ENCODE data around the gene ABTB2. TPM values are rescaled to one million over a fixed set of nuclear protein-coding genes. Genes with fewer than 3 reads are reported as not detected.
A peak's percentile ranks its signal among the peaks of the same experiment; 100 is the strongest.
"Not testable (repeated sequence)": the region's sequence is repeated elsewhere in the genome, so short reads cannot be mapped to it uniquely, and the experiment has no call there.

ABTB2 gene
- total RNA-seq, 1 experiment from 2014 or later = 0.53 TPM

- H3K36me3 ChIP-seq; H3K27me3 ChIP-seq (replicated peaks); H3K9me3 ChIP-seq (replicated peaks); DNase-seq (ENCODE audit: low read depth in 1 of 2, low spot score in 2 of 2); H3K4me3 ChIP-seq; H3K27ac ChIP-seq: not testable (repeated sequence)
- H3K4me1 ChIP-seq (replicated peaks) = peaks cover 42% of the 10 kb centered on the region
Observed at GRCh38 chr11:34246511-34246910, 111.3 kb downstream of the ABTB2 start.

- Histone ChIP-seq H3K27me3 (replicated peaks) (no peaks in the 10 kb centered on the region), H3K9me3 (replicated peaks) (peaks cover 3% of the 10 kb centered on the region; the same call in 1 of the 2 replicates), H3K36me3 (no peaks in the 10 kb centered on the region), H3K27ac (no peak overlapping the region), H3K4me3 (no peak overlapping the region), H3K4me1 (replicated peaks) (peaks cover 30% of the 10 kb centered on the region)
- no peak for DNase-seq (ENCODE audit: low read depth in 1 of 2, low spot score in 2 of 2)
Observed at GRCh38 chr11:34245041-34245440, 112.8 kb downstream of the ABTB2 start.

- H3K27ac ChIP-seq = peak overlapping the region; percentile 33
- peak; percentile 71 to 83 for DNase-seq (ENCODE audit: low read depth in 1 of 2, low spot score in 2 of 2)
- no peak overlapping the region for H3K4me3 ChIP-seq
- H3K27me3 ChIP-seq (replicated peaks) = no peaks in the 10 kb centered on the region
- H3K36me3 ChIP-seq = no peaks in the 10 kb centered on the region
- H3K9me3 ChIP-seq (replicated peaks) = peaks cover 3% of the 10 kb centered on the region; the same call in 1 of the 2 replicates
- H3K4me1 ChIP-seq (replicated peaks) = peaks cover 30% of the 10 kb centered on the region
Observed at GRCh38 chr11:34243600-34244464, 114.0 kb downstream of the ABTB2 start.

GRCh38 chr11:34242037-34242625, 115.7 kb downstream of the ABTB2 start:
- Histone ChIP-seq H3K27ac (no peak overlapping the region), H3K9me3 (replicated peaks) (peaks cover 3% of the 10 kb centered on the region; the same call in 1 of the 2 replicates), H3K36me3 (no peaks in the 10 kb centered on the region), H3K27me3 (replicated peaks) (no peaks in the 10 kb centered on the region), H3K4me1 (replicated peaks) (peaks cover 30% of the 10 kb centered on the region), H3K4me3 (no peak overlapping the region)
- peak in 1 of 2 experiments; percentile 51 for DNase-seq (ENCODE audit: low read depth in 1 of 2, low spot score in 2 of 2)

- H3K36me3 ChIP-seq = no peaks in the 10 kb centered on the region
Observed at GRCh38 chr11:34240150-34240494, 117.7 kb downstream of the ABTB2 start.

GRCh38 chr11:34239465-34240149, 118.2 kb downstream of the ABTB2 start:
- H3K4me3 ChIP-seq = no peak overlapping the region
- no peak for DNase-seq (ENCODE audit: low read depth in 1 of 2, low spot score in 2 of 2)
- no peaks in the 10 kb centered on the region for H3K27me3 ChIP-seq (replicated peaks)
- peaks cover 29% of the 10 kb centered on the region for H3K4me1 ChIP-seq (replicated peaks)
- H3K36me3 ChIP-seq = no peaks in the 10 kb centered on the region
- H3K9me3 ChIP-seq (replicated peaks) = peaks cover 3% of the 10 kb centered on the region; the same call in 1 of the 2 replicates
- H3K27ac ChIP-seq = no peak overlapping the region

More at GRCh38 chr11:34240150-34240494, 117.7 kb downstream of the ABTB2 start:
- H3K4me1 ChIP-seq (replicated peaks) = peaks cover 30% of the 10 kb centered on the region
- H3K27ac ChIP-seq = no peak overlapping the region
- no peak for DNase-seq (ENCODE audit: low read depth in 1 of 2, low spot score in 2 of 2)
- peaks cover 3% of the 10 kb centered on the region; the same call in 1 of the 2 replicates for H3K9me3 ChIP-seq (replicated peaks)
- H3K27me3 ChIP-seq (replicated peaks) = no peaks in the 10 kb centered on the region
- no peak overlapping the region for H3K4me3 ChIP-seq

GRCh38 chr11:34238966-34239365, 118.8 kb downstream of the ABTB2 start:
- Histone ChIP-seq H3K36me3 (no peaks in the 10 kb centered on the region), H3K4me1 (replicated peaks) (peaks cover 29% of the 10 kb centered on the region), H3K9me3 (replicated peaks) (peaks cover 3% of the 10 kb centered on the region; the same call in 1 of the 2 replicates), H3K27ac (no peak overlapping the region), H3K4me3 (no peak overlapping the region), H3K27me3 (replicated peaks) (no peaks in the 10 kb centered on the region)
- DNase-seq (ENCODE audit: low read depth in 1 of 2, low spot score in 2 of 2) = no peak

GRCh38 chr11:34238533-34238932, 119.3 kb downstream of the ABTB2 start:
- peaks cover 3% of the 10 kb centered on the region; the same call in 1 of the 2 replicates for H3K9me3 ChIP-seq (replicated peaks)
- H3K27me3 ChIP-seq (replicated peaks) = no peaks in the 10 kb centered on the region
- no peak for DNase-seq (ENCODE audit: low read depth in 1 of 2, low spot score in 2 of 2)
- H3K27ac ChIP-seq = no peak overlapping the region
- H3K36me3 ChIP-seq = no peaks in the 10 kb centered on the region
- H3K4me3 ChIP-seq = no peak overlapping the region
- peaks cover 27% of the 10 kb centered on the region for H3K4me1 ChIP-seq (replicated peaks)

GRCh38 chr11:34236572-34236971, 121.2 kb downstream of the ABTB2 start:
- H3K4me1 ChIP-seq (replicated peaks) = peaks cover 9% of the 10 kb centered on the region

GRCh38 chr11:34235591-34236071, 122.2 kb downstream of the ABTB2 start:
- no peak overlapping the region for H3K4me3 ChIP-seq
- DNase-seq (ENCODE audit: low read depth in 1 of 2, low spot score in 2 of 2) = no peak
- peaks cover 9% of the 10 kb centered on the region for H3K4me1 ChIP-seq (replicated peaks)
- H3K36me3 ChIP-seq = no peaks in the 10 kb centered on the region
- no peak overlapping the region for H3K27ac ChIP-seq
- H3K27me3 ChIP-seq (replicated peaks) = no peaks in the 10 kb centered on the region
- H3K9me3 ChIP-seq (replicated peaks) = no peaks in the 10 kb centered on the region

More at GRCh38 chr11:34236572-34236971, 121.2 kb downstream of the ABTB2 start:
- no peak overlapping the region for H3K27ac ChIP-seq
- no peak overlapping the region for H3K4me3 ChIP-seq
- H3K9me3 ChIP-seq (replicated peaks) = no peaks in the 10 kb centered on the region
- DNase-seq (ENCODE audit: low read depth in 1 of 2, low spot score in 2 of 2) = no peak
- H3K27me3 ChIP-seq (replicated peaks) = no peaks in the 10 kb centered on the region
- no peaks in the 10 kb centered on the region for H3K36me3 ChIP-seq

- Histone ChIP-seq H3K27ac (no peak overlapping the region), H3K36me3 (no peaks in the 10 kb centered on the region), H3K4me1 (replicated peaks) (peaks cover 9% of the 10 kb centered on the region), H3K4me3 (no peak overlapping the region), H3K9me3 (replicated peaks) (no peaks in the 10 kb centered on the region), H3K27me3 (replicated peaks) (no peaks in the 10 kb centered on the region)
- DNase-seq (ENCODE audit: low read depth in 1 of 2, low spot score in 2 of 2) = no peak
Observed at GRCh38 chr11:34235189-34235588, 122.6 kb downstream of the ABTB2 start.

- DNase-seq (ENCODE audit: low read depth in 1 of 2, low spot score in 2 of 2) = peak; percentile 30 to 59
- Histone ChIP-seq H3K9me3 (replicated peaks) (no peaks in the 10 kb centered on the region), H3K4me1 (replicated peaks) (peaks cover 9% of the 10 kb centered on the region), H3K36me3 (no peaks in the 10 kb centered on the region), H3K27ac (no peak overlapping the region), H3K4me3 (no peak overlapping the region), H3K27me3 (replicated peaks) (no peaks in the 10 kb centered on the region)
Observed at GRCh38 chr11:34234086-34234740, 123.6 kb downstream of the ABTB2 start.

GRCh38 chr11:34233215-34233614, 124.6 kb downstream of the ABTB2 start:
- DNase-seq (ENCODE audit: low read depth in 1 of 2, low spot score in 2 of 2) = no peak
- peaks cover 9% of the 10 kb centered on the region for H3K4me1 ChIP-seq (replicated peaks)
- H3K36me3 ChIP-seq = no peaks in the 10 kb centered on the region
- H3K27me3 ChIP-seq (replicated peaks) = no peaks in the 10 kb centered on the region
- no peaks in the 10 kb centered on the region for H3K9me3 ChIP-seq (replicated peaks)
- no peak overlapping the region for H3K4me3 ChIP-seq
- H3K27ac ChIP-seq = no peak overlapping the region

Data from SJSA1 (cell line).